Adrenal gland (tissue), 12 donors: ENCODE data around the gene MICB. TPM values are rescaled to one million over a fixed set of nuclear protein-coding genes. Genes with fewer than 3 reads are reported as not detected.

Source experiments
- DNase-seq, 7 donors: peaks; one replicate each; pipeline ENCODE4 v3.0.0-alpha.2; 2019 to 2020
- H3K27ac ChIP-seq, 5 donors: fragments of 200-600 bp; sonication (generic) in 4 of 5; 1 replicate in 3 of 5; 2 replicates in 2 of 5; pipeline versions ENCODE4 v1.5.1 to v1.8.0; 2016 to 2020; ENCODE audit warnings: mild to moderate bottlenecking in 1 of 5
- H3K27me3 ChIP-seq: fragments of 200-600 bp; 2 replicates; pipeline ENCODE4 v1.8.0; 2021
- H3K36me3 ChIP-seq, 2 donors: fragments of 200-600 bp; replicated peaks in 1 of 2; 1 replicate in 1 of 2; 2 replicates in 1 of 2; pipeline versions ENCODE4 v1.5.1 to v1.8.0; 2018 to 2022
- H3K4me1 ChIP-seq, 2 donors: fragments of 200-600 bp; replicated peaks in 1 of 2; 1 replicate in 1 of 2; 2 replicates in 1 of 2; pipeline versions ENCODE4 v1.5.1 to v1.8.0; 2018 to 2021
- H3K4me3 ChIP-seq, 4 donors: fragments of 200-600 bp; sonication (generic) in 3 of 4; one replicate each; pipeline ENCODE4 v1.5.1; 2016 to 2018
- H3K9me3 ChIP-seq, 3 donors: fragments of 200-600 bp; sonication (generic) in 1 of 3; replicated peaks in 1 of 3; 1 replicate in 2 of 3; 2 replicates in 1 of 3; pipeline versions ENCODE4 v1.5.1 to v1.8.0; 2016 to 2021
- POLR2A ChIP-seq, 2 donors: fragments of 450-650 bp; IDR thresholded peaks; one replicate each; pipeline ENCODE4 v1.6.1; 2017; ENCODE audit warnings: antibody characterized with exemption in 2 of 2, mild to moderate bottlenecking in 2 of 2, moderate library complexity in 1 of 2
- WGBS, 4 donors: extraction: QIAGEN DNeasy Blood & Tissue Kit in 2 of 4; methylation state at CpG; one replicate each; pipeline versions ENCODE4 v1.1.5 to v1.1.7; 2013 to 2017; 5-methylcytosine and 5-hydroxymethylcytosine counted together
- intact Hi-C, 2 donors: fragments of 100-400 bp; cut with DNase I; formaldehyde crosslinking; loops; one replicate each; pipeline versions ENCODE4 v1.14.1 to v1.15.0; 2022 to 2023
- polyA plus RNA-seq, 3 donors: library from polyadenylated mRNA; stranded (reverse); fragments of 200-250 nt in 2 of 3; fragments of 350-450 nt in 1 of 3; fragmentation: Illumina TruSeq in 1 of 3; extraction: RNeasy Lipid Tissue Mini Kit (QIAGEN cat#74804) in 1 of 3; gene quantifications; one replicate each; pipeline ENCODE4 v1.2.3, GENCODE V29; 2013 to 2014
- total RNA-seq, 9 donors: library from RNA; depleted of rRNA in 4 of 9; stranded (reverse); fragments of >200 nt in 4 of 9; fragments of 120-200 nt in 1 of 9; fragmentation: NEBNext Ultra II Directional in 1 of 9; extraction: Animal tissue kit (Norgen Biotek cat#: 25700) in 1 of 9; gene quantifications; one replicate each; pipeline versions ENCODE4 v1.1.0 to v1.2.4, GENCODE V29; 2013 to 2023
- TF ChIP-seq, protein P1 (sequence below), 6 experiments: fragments of 450-650 bp in 4 of 6; fragments of 200-600 bp in 2 of 6; sonication (generic) in 1 of 6; IDR thresholded peaks; 1 replicate in 5 of 6; 2 replicates in 1 of 6; pipeline versions ENCODE4 v1.5.1 to v1.8.0; 2016 to 2021; ENCODE audit warnings: antibody characterized with exemption in 6 of 6, mild to moderate bottlenecking in 2 of 6, moderate library complexity in 1 of 6
- donor health status: healthy with polysubstance abuse.
- donor health status: Bipolar disorder and iron deficiency.
- donor health status: DM: yes; HTN: yes; CAD: no.
- donor health status: DM: no; HTN: no; CAD: no.
- donor health status: DM: no; HTN: no; CAD: no.
- donor health status: DM: yes; HTN: yes; CAD: no.

Gene MICB
- total and polyA plus RNA-seq, 12 donors = 0.57 to 3.3 (median 2.9) TPM

DNA sequence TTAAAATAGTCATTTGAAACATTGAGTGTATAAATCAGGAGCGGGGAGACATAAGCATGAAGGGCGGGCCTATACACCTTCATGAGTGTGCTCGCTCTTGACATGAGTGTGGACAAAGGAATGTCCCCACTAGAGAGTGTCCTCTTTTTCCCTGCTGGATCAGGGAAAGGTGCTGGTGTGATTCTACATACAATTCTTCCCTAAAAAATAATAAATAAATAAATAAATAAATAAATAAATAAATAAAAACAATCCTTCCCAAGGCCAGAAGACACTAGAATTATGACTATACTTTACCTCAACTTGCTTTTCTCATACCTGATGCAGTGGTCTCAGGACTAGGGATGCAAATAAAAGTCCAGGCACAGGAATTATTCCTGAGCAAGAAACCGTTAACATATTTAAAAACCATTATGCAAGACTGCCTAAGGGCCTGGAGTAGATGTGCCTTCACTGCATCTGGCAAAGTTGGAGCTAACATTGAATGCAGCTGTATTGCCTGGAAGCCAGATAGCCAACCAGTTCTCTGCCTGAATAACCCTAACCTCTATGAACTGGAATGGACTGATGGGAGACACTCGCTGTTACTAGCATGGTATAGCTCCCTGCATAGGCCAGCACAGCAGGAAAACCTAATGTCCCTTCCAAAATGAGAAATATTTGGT, 37.5 kb upstream of the MICB start:
- Histone ChIP-seq H3K4me1 (peaks cover 18 to 19% of the 10 kb centered on the region in 2 donors), H3K36me3 (no peaks in the 10 kb centered on the region), H3K27ac (no peak overlapping the region), H3K27me3 (no peaks in the 10 kb centered on the region), H3K9me3 (no peaks in the 10 kb centered on the region), H3K4me3 (no peak overlapping the region)
- TF ChIP-seq, protein P1, sequence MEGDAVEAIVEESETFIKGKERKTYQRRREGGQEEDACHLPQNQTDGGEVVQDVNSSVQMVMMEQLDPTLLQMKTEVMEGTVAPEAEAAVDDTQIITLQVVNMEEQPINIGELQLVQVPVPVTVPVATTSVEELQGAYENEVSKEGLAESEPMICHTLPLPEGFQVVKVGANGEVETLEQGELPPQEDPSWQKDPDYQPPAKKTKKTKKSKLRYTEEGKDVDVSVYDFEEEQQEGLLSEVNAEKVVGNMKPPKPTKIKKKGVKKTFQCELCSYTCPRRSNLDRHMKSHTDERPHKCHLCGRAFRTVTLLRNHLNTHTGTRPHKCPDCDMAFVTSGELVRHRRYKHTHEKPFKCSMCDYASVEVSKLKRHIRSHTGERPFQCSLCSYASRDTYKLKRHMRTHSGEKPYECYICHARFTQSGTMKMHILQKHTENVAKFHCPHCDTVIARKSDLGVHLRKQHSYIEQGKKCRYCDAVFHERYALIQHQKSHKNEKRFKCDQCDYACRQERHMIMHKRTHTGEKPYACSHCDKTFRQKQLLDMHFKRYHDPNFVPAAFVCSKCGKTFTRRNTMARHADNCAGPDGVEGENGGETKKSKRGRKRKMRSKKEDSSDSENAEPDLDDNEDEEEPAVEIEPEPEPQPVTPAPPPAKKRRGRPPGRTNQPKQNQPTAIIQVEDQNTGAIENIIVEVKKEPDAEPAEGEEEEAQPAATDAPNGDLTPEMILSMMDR (IDR thresholded peaks at IDR 0.05) = no peak
- no peak for TF ChIP-seq POLR2A (IDR thresholded peaks at IDR 0.05)
- DNase-seq = no peak
- 95 to 97% (median 96%) methylated on average over 5 of the region's 5 CpGs for WGBS, 4 donors
- intact Hi-C loops = no loop called here

GRCh38 chr6:31462026-31462963, 35.6 kb upstream of the MICB start:
- WGBS, 4 donors = 52 to 61% (median 59%) methylated on average over 10 to 11 of the region's 11 CpGs

DNA sequence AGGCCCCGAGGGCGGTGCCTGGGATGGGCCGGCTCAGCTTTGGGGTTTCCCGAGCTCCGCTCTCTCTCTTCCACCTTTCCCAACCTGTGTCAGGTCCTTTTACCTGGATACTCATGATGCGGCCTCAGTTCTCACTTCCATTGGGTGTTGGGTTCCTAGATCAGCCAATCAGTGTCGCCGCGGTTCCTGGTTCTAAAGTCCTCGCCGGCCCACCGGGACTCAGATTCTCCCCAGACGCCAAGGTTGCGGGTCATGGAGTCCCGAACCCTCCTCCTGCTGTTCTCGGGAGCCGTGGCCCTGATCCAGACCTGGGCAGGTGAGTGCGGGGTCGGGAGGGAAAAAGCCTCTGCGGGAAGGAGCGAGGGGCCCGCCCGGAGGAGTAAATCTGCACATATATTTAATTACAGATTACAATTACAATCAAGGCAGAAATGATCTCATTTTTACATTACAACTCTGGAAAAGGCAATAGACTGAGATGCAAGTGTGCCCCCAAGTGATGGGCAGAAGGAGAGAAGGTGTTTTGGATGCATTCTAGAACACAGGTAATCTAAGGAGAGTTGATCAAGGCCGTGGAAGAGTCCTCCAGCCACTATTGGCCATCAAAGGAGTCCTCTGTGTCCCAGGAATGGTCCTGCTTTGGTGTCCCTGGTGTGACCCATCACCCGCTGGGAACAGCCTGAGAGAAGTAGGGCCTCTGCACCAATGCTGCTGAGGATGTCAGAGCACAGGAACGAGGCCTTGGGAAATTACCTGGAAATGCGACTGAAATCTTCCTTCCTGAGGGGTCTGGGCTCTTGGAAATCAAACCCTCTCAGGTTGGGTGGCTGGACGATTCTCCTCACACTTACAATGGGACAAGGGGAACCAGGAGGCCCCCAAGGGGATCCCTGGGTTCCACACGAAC, 34.7 kb upstream of the MICB start:
- peaks cover 18 to 19% of the 10 kb centered on the region in 2 donors for H3K4me1 ChIP-seq
- whole genome bisulfite sequencing, 4 donors = 12 to 17% (median 15%) methylated on average over 23 to 29 of the region's 29 CpGs
- DNase-seq = peak; percentile 90 to 98 (median 93)

More at GRCh38 chr6:31462026-31462963, 35.6 kb upstream of the MICB start:
- no peaks in the 10 kb centered on the region for H3K36me3 ChIP-seq
- no peaks in the 10 kb centered on the region for H3K9me3 ChIP-seq
- peak overlapping the region in 1 of 4 donors; percentile 78 for H3K4me3 ChIP-seq
- DNase-seq = peak in 4 of 7 donors; percentile 33 to 49 (median 42)
- H3K4me1 ChIP-seq = peaks cover 18 to 19% of the 10 kb centered on the region in 2 donors
- intact Hi-C loops = no loop called here
- H3K27ac ChIP-seq = peak overlapping the region in 3 of 5 donors; percentile 35 to 72 (median 70)
- TF ChIP-seq, protein P1 (IDR thresholded peaks at IDR 0.05) = no peak
- TF ChIP-seq POLR2A (IDR thresholded peaks at IDR 0.05) = no peak
- no peaks in the 10 kb centered on the region for H3K27me3 ChIP-seq

More for the DNA sequence above, 34.7 kb upstream of the MICB start:
- Histone ChIP-seq H3K36me3 (no peaks in the 10 kb centered on the region), H3K27me3 (no peaks in the 10 kb centered on the region), H3K9me3 (no peaks in the 10 kb centered on the region), H3K27ac (peak overlapping the region in 2 of 5 donors; percentile 70 to 72), H3K4me3 (peak overlapping the region in 3 of 4 donors; percentile 18 to 78 (median 71))
- intact Hi-C loops = no loop called here
- TF ChIP-seq, protein P1 (IDR thresholded peaks at IDR 0.05) = no peak
- TF ChIP-seq POLR2A (IDR thresholded peaks at IDR 0.05) = peak; percentile 77 to 85
